Heart left ventricle (tissue), 13 donors: ENCODE measurements around the gene PCDHB12.

ENCODE experiments used
- POLR2A ChIP-seq, 2 donors: fragments of 450-650 bp; IDR thresholded peaks; one replicate each; pipeline ENCODE4 v1.6.1; 2017; ENCODE audit warnings: antibody characterized with exemption in 2 of 2, mild to moderate bottlenecking in 2 of 2, moderate library complexity in 2 of 2
- TF ChIP-seq, protein P1 (sequence below), 12 donors: fragments of 200-600 bp; sonication (generic) in 4 of 12; IDR thresholded peaks; one replicate each; pipeline versions ENCODE4 v1.5.0 to v1.8.0; 2018 to 2022; ENCODE audit warnings: antibody characterized with exemption in 12 of 12, mild to moderate bottlenecking in 5 of 12
- donor health status: ischemic (EF 13 %, LVEDD 7.1; RV severe dilation, severe dysfunction).
- donor health status: DM: no; HTN: yes; CAD: no.
- donor health status: DM: no; HTN: no; CAD: no.
- donor health status: ischemic (EF 25% LVEDD 6.9; RV normal size, moderate dysfunction).
- donor health status: ischemic (EF 25% LVEDD 5.7; RV mildly dilated, moderate dysfunction).
- donor health status: ischemic (EF 35%, LVEDD 5.7; RV mildly dilated, moderate dysfunction).
- donor health status: nonischemic (EF 11% LVEDD 7.7; RV severe dilation, severe dysfunction).
- donor health status: DM: yes; HTN: yes; CAD: no.
- donor health status: PGD.
- donor health status: ischemic (EF 29% LVEDD 5.4; RV normal size, mild dysfunction).
- donor health status: nonischemic (EF 23%, LVEDD 6.1; RV moderate dilation, normal function).

DNA sequence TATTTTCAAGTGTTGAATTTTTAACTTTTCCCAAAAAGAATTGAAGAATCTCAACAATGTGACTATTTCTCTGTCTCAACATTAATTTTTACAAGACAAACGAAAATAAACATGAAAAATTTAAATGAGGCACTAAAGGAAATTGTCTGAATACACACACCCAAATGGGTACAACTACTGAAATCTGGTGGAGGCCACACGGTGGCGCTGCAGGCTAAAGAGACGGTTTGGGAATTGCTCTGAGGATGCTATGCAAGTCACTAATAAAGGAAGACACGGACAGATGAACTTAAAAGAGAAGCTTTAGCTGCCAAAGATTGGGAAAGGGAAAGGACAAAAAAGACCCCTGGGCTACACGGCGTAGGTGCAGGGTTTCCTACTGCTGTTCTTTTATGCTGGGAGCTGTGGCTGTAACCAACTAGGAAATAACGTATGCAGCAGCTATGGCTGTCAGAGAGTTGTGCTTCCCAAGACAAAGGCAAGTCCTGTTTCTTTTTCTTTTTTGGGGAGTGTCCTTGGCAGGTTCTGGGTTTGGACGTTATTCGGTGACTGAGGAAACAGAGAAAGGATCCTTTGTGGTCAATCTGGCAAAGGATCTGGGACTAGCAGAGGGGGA, 16.3 kb upstream of the PCDHB12 start, which contains the start of gene PCDHB10:
- TF ChIP-seq, protein P1, sequence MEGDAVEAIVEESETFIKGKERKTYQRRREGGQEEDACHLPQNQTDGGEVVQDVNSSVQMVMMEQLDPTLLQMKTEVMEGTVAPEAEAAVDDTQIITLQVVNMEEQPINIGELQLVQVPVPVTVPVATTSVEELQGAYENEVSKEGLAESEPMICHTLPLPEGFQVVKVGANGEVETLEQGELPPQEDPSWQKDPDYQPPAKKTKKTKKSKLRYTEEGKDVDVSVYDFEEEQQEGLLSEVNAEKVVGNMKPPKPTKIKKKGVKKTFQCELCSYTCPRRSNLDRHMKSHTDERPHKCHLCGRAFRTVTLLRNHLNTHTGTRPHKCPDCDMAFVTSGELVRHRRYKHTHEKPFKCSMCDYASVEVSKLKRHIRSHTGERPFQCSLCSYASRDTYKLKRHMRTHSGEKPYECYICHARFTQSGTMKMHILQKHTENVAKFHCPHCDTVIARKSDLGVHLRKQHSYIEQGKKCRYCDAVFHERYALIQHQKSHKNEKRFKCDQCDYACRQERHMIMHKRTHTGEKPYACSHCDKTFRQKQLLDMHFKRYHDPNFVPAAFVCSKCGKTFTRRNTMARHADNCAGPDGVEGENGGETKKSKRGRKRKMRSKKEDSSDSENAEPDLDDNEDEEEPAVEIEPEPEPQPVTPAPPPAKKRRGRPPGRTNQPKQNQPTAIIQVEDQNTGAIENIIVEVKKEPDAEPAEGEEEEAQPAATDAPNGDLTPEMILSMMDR (IDR thresholded peaks at IDR 0.05), result peak in 8 of 12 donors; percentile 12 to 51 (median 42)
- no peak for TF ChIP-seq POLR2A (IDR thresholded peaks at IDR 0.05)
